Inferior parietal cortex (tissue), 1 donor: ENCODE measurements around the gene UNC13A.

Experiments
- DNase-seq: peaks from one replicate; pipeline ENCODE4 v3.0.0-alpha.2; 2016; ENCODE audit errors: extremely low spot score

UNC13A gene

GRCh38 chr19:17706750-17707181 lies 18.6 kb upstream of the UNC13A start:
- no peak for DNase-seq

- DNase-seq = peak; percentile 65
These were observed 15.8 kb upstream of the UNC13A start for GRCh38 chr19:17703824-17704463.

GRCh38 chr19:17695198-17695597 lies 7.0 kb upstream of the UNC13A start:
- DNase-seq = no peak

- DNase-seq = no peak
These were observed 4.4 kb upstream of the UNC13A start for GRCh38 chr19:17692566-17692965.

GRCh38 chr19:17688853-17689595 lies 870 bp upstream of the UNC13A start:
- DNase-seq = no peak

- DNase-seq = no peak
These were observed 855 bp downstream of the UNC13A start for GRCh38 chr19:17687141-17687856.

- no peak for DNase-seq
These were observed 1.5 kb downstream of the UNC13A start for GRCh38 chr19:17686592-17687024.

- DNase-seq = no peak
These were observed 2.1 kb downstream of the UNC13A start for GRCh38 chr19:17686023-17686521.

- no peak for DNase-seq
These were observed 2.6 kb downstream of the UNC13A start for GRCh38 chr19:17685451-17686022.

- no peak for DNase-seq
These were observed 3.9 kb downstream of the UNC13A start for GRCh38 chr19:17684256-17684655.

- no peak for DNase-seq
These were observed 5.1 kb downstream of the UNC13A start for GRCh38 chr19:17683078-17683477.

GRCh38 chr19:17682273-17682672 lies 5.9 kb downstream of the UNC13A start:
- no peak for DNase-seq

- no peak for DNase-seq
These were observed 6.5 kb downstream of the UNC13A start for GRCh38 chr19:17681505-17682125.

- DNase-seq = no peak
These were observed 7.9 kb downstream of the UNC13A start for GRCh38 chr19:17680230-17680722.

- no peak for DNase-seq
These were observed 8.5 kb downstream of the UNC13A start for GRCh38 chr19:17679526-17680229.

GRCh38 chr19:17678836-17679235 lies 9.3 kb downstream of the UNC13A start:
- DNase-seq = no peak

- no peak for DNase-seq
These were observed 11.2 kb downstream of the UNC13A start for GRCh38 chr19:17677002-17677401.

- DNase-seq = no peak
These were observed 11.9 kb downstream of the UNC13A start for GRCh38 chr19:17676295-17676694.

- no peak for DNase-seq
These were observed 14.0 kb downstream of the UNC13A start for GRCh38 chr19:17673937-17674799.

- no peak for DNase-seq
These were observed 16.2 kb downstream of the UNC13A start for GRCh38 chr19:17671906-17672305.
